ENCODE data around the gene KCNQ5.

The KCNQ5 gene

GRCh38 chr6:73129653-73130443 is 508.0 kb downstream of the KCNQ5 start:
- DNase-seq (ENCODE audit: low read depth), result peak; percentile 67

GRCh38 chr6:73131706-73132105 is 509.8 kb downstream of the KCNQ5 start:
- no peak for DNase-seq (ENCODE audit: low read depth)

- no peak for DNase-seq (ENCODE audit: low read depth)
Measured at GRCh38 chr6:73134588-73134987, 512.7 kb downstream of the KCNQ5 start.

GRCh38 chr6:73139681-73140383 is 518.0 kb downstream of the KCNQ5 start:
- DNase-seq (ENCODE audit: low read depth), result no peak

DNA sequence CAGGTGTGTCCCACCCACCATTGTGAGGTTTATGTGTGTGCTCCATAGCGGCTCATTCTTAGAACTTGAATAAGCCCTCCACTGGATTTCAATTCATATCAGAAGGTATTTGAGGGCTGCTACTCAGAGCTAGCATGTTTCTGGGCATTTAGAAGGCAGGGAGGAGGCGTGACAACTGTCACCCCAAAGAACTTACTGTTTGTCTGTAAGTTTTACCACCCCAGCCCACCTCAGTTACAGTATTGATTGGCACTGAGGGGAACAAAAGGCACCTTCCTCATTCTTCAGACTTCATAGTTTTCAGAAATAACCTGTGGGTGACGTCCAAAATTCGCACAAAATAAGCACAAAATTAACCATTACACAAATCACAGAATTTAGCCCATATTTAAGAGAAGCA is 521.7 kb downstream of the KCNQ5 start:
- DNase-seq (ENCODE audit: low read depth), result no peak

DNA sequence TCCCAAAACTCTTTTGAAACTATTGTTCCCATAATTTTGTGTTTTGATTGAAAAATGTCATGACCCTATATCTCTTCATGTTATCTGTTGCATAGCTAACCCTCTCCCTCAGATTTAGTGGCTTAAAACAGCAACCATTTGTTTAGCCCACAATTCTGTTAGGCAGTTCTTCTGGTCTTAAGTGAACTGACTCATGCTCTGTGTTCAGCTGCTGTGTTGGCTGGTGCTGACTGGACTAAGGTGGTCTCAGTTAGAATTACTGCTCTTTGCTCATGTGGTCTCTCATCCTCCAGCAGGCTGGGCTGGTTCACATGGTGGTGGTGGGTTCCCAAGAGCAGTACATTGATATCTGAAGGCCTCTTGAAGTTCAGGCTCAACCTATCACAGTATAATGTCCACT is 522.7 kb downstream of the KCNQ5 start:
- DNase-seq (ENCODE audit: low read depth), result no peak

DNA sequence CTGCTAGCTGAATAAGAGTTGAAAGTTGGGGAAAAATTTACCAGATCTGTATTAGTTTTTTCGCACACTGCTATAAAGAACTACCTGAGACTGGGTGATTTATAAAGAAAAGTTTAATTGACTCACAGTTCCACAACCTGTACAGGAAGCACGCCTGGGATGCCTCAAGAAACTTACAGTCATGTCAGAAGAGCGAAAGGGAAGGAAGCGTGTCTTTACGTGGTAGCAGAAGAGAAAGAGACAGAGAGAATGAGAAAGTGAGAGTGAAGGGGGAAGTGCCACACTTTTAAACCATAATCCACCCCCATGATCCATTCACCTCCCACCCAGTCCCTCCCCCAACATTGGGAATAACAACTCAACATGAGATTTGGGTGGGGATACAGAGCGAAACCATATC is 523.8 kb downstream of the KCNQ5 start:
- no peak for DNase-seq (ENCODE audit: low read depth)

- no peak for DNase-seq (ENCODE audit: low read depth)
Measured at GRCh38 chr6:73151732-73152131, 529.9 kb downstream of the KCNQ5 start.

- DNase-seq (ENCODE audit: low read depth), result no peak
Measured at GRCh38 chr6:73152556-73152955, 530.7 kb downstream of the KCNQ5 start.

DNA sequence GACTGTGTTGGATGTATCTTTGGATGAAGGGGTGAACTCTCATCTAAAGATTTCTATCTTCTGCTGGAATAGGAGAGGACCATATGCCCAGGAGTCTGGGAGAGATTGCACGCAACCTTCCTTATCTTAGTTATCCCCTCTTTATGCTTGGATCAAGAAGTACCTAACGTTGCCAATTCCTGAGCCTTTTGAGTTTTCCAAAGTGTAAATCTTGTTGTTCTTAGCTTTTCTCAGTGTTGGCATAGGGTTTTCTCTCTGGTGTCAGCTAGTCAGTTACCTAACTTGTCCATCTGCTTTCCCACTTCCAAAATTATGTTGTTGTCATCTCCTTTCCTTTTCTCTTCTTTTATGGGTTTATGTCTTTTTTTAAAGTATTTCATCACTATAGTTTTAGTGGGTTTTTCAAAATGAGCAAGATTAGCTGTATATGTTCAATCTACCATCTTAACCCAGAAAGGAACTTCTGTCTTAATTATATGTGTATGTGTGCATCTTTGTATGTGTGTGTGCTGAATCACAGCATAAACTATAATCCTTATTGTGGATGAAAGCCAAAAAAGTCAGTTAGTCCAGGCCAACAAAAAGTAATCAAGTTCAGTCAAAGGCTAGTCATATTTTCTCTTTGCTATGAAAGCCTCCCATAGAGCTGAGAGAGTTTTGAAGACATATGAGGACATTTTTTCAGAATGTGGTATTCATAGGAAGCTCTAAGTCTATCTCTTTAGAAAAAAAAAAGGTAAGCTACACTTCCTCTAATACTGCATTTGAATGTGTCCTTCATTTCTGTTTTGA is 531.3 kb downstream of the KCNQ5 start:
- DNase-seq (ENCODE audit: low read depth), result no peak

GRCh38 chr6:73156793-73157767 is 535.2 kb downstream of the KCNQ5 start:
- DNase-seq (ENCODE audit: low read depth), result no peak

DNA sequence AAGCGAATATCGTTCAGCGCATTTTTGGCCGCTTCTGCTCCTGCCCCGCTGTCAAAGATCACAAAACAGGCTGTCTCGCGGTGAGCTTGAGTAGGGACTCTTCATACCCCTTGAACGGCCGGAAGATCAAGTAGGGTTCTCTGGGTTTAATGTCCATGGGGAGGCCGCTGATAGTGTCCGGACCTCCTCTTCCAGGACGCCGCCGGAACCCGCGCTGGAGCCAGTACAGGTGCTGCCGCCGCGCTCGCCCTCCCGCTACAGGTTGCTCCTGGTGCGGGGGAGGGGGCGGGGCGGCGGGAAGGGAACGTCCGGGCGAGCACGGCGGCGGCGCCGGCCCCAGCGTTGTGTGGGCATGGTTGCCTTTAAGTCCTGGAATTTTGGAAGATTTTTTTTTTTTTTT is 536.0 kb downstream of the KCNQ5 start:
- no peak for DNase-seq (ENCODE audit: low read depth)

DNA sequence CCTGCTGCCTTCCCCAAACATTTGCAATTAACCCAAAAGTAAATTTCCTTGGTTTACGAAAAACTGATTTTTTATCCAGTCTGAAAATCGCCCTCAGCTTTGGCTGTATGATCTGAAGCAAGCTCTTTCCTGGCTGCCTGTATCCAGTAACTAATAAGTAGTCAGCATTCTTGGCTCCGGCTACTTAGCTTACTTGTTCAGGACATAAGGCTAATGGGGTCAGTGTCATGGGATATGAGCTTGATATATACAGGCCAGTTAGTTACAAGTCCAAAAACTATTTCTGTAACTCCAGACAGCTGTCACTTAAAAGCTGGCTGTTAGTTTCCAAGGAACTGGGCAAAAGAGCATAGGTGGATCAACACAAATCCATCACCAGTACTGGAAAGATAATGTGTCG is 547.2 kb downstream of the KCNQ5 start:
- no peak for DNase-seq (ENCODE audit: low read depth)

GRCh38 chr6:73169633-73170032 is 547.8 kb downstream of the KCNQ5 start:
- no peak for DNase-seq (ENCODE audit: low read depth)

DNA sequence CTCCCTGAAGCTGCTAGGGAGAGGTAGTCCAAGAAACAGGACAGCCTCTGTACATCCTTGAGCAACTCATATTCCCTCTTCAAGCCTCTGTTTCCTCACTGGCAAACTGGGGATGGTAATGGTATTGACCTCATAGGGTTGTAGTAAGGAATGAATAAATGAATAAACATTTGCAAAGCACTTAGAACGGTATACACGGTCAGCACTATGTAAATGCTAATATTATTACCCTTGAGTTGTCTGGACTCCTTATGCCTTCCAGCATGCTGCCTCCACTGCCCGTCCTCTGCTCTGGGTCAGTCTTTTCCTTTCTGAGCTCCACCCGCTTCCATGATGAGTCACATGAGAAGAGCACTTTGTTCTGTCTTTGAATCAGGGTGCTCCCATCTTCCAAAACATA is 552.8 kb downstream of the KCNQ5 start:
- DNase-seq (ENCODE audit: low read depth), result no peak

DNA sequence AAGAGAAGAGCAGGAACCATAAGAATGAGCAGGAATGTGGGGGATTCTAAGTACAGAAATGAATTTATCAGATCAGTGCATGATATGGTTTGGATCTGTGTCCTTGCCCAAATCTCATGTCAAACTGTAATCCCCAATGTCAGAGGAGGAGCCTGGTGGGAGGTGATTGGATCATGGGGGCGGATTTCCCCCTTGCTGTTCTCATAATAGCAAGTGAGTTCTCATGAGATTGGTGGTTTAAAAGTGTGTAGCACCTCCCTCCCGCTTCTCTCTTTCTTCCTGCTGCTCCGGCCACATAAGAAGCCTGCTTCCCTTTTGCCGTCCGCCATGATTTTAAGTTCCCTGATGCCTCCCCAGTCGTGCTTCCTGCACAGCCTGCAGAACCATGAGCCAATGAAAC is 554.2 kb downstream of the KCNQ5 start:
- DNase-seq (ENCODE audit: low read depth), result no peak

- no peak for DNase-seq (ENCODE audit: low read depth)
Measured at GRCh38 chr6:73177221-73177944, 555.5 kb downstream of the KCNQ5 start.

DNA sequence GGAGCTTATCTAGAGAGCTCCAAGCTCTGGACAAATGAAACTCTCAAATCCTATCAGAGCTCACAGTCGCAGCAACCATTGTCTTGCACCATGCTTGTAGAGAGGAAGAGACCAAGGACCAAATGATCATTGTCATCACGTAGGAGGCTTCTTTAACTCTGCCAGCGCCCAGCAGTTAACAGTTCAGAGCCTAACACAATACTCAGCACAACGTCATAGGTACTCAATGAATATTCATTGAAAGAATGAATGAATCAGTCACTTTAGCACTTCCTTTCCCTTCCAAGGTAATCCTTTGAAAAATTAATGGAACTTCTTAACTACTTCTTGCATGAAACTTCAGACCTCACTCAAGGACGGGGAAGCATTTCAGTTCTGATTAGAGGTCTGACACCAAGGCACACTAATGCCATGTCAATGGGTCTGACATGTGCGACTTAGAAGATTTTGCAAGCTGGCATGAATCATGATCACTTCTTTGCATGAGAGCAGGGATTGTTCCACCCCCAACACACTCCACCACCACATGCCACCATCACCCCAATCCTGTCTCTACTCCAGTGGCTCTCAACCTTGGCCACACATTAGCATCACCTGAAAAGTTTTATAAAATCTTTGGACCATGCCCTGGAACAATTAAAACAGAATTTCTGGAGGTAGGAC is 558.3 kb downstream of the KCNQ5 start:
- DNase-seq (ENCODE audit: low read depth), result no peak

DNA sequence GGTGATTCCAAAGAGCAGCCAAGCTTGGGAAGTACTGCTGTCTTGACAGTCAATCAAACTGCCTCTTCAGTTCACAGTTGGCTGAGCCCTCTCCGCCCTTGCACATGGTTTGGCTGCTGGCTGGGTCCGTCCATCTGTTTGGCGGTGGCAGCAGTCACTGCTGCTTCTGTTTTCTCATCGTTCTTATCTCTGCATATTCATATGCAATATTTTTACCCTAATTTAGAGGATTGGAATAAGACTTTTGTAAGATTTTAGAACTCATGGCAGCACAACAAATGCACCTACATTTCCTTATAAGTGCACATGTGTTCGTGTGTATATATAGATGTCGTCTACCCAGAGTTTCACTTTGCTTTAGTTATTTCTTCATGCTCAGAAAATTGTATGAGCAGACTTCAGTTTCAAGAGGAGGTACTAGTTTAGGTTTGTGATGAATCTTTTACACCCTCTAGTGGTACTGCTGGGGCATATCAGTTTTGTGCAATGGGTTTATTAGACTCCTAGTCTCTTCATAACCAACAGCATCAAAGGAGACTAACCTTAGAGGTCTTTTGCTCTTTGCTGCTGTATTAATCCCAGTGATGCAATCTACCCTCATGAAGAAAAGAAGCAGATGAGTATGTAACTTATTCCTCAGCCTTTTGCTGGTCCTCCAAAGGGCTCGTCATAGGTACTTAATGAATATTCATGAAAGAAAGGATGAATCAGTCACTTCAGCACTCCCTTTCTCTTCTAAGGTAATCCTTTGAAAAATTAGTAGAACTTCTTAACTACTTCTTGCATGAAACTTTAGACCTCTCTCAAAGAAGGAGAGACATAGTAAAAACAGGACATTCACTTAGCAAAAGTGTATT is 559.1 kb downstream of the KCNQ5 start:
- DNase-seq (ENCODE audit: low read depth), result no peak
